ENCODE measurements around the gene PRDM16.

DNA sequence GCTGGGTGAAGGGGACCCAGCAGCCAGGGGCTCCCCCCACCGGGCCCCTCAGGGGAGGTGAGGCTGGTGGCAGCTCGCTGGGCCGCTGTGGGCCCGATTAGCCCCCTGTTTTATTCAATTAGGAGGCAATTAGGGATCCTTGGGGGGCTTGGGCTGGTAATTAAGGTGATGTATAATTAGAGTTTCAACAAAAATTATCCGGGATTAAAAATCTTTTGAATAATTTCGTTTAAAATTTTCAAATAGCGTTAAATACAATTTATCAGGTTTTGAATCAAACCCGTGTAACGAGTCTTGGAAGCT lies 4.1 kb downstream of the PRDM16 start:
- TF ChIP-seq POLR2A (IDR thresholded peaks at IDR 0.05) = no peak
- TF ChIP-seq, protein P1, sequence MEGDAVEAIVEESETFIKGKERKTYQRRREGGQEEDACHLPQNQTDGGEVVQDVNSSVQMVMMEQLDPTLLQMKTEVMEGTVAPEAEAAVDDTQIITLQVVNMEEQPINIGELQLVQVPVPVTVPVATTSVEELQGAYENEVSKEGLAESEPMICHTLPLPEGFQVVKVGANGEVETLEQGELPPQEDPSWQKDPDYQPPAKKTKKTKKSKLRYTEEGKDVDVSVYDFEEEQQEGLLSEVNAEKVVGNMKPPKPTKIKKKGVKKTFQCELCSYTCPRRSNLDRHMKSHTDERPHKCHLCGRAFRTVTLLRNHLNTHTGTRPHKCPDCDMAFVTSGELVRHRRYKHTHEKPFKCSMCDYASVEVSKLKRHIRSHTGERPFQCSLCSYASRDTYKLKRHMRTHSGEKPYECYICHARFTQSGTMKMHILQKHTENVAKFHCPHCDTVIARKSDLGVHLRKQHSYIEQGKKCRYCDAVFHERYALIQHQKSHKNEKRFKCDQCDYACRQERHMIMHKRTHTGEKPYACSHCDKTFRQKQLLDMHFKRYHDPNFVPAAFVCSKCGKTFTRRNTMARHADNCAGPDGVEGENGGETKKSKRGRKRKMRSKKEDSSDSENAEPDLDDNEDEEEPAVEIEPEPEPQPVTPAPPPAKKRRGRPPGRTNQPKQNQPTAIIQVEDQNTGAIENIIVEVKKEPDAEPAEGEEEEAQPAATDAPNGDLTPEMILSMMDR (IDR thresholded peaks at IDR 0.05) = no peak
